Coronary artery (tissue), 2 donors: ENCODE data around the gene SPAAR.

Source experiments
- DNase-seq: peaks from one replicate; pipeline ENCODE4 v3.0.0-alpha.2; 2017; ENCODE audit warnings: low spot score
- H3K27ac ChIP-seq, 2 donors: fragments of 200-600 bp; sonication (generic); one replicate each; pipeline ENCODE4 v1.5.1; 2016 to 2019
- H3K4me3 ChIP-seq: fragments of 200-600 bp; sonication (generic); 2 replicates; pipeline ENCODE4 v1.5.1; 2016; ENCODE audit warnings: mild to moderate bottlenecking, moderate library complexity
- TF ChIP-seq, protein P1 (sequence below): fragments of 200-600 bp; sonication (generic); IDR thresholded peaks from one replicate; pipeline ENCODE4 v1.5.1; 2019; ENCODE audit warnings: antibody characterized with exemption

The SPAAR gene

GRCh38 chr9:35904338-35904737, 5.0 kb upstream of the SPAAR start:
- peak; percentile 72 for DNase-seq
- Histone ChIP-seq H3K4me3 (no peak overlapping the region), H3K27ac (peak overlapping the region; percentile 95 to 99)
- TF ChIP-seq, protein P1, sequence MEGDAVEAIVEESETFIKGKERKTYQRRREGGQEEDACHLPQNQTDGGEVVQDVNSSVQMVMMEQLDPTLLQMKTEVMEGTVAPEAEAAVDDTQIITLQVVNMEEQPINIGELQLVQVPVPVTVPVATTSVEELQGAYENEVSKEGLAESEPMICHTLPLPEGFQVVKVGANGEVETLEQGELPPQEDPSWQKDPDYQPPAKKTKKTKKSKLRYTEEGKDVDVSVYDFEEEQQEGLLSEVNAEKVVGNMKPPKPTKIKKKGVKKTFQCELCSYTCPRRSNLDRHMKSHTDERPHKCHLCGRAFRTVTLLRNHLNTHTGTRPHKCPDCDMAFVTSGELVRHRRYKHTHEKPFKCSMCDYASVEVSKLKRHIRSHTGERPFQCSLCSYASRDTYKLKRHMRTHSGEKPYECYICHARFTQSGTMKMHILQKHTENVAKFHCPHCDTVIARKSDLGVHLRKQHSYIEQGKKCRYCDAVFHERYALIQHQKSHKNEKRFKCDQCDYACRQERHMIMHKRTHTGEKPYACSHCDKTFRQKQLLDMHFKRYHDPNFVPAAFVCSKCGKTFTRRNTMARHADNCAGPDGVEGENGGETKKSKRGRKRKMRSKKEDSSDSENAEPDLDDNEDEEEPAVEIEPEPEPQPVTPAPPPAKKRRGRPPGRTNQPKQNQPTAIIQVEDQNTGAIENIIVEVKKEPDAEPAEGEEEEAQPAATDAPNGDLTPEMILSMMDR = no peak

- TF ChIP-seq, protein P1 = no peak
- peak; percentile 75 for DNase-seq
- peak overlapping the region; percentile 95 to 99 for H3K27ac ChIP-seq
- H3K4me3 ChIP-seq = peak overlapping the region; percentile 73
These were observed 4.1 kb upstream of the SPAAR start for GRCh38 chr9:35905051-35905781.

- DNase-seq = peak; percentile 94
- TF ChIP-seq, protein P1 = no peak
- Histone ChIP-seq H3K4me3 (peak within 1 kb of the TSS; percentile 73), H3K27ac (peak within 1 kb of the TSS; percentile 95 to 99)
These were observed 3.2 kb upstream of the SPAAR start, which contains the start of gene HRCT1 for GRCh38 chr9:35905912-35906679. HRCT1 (plus strand) TSS chr9:35906202; CDS start chr9:35906288, 86 bp downstream.

GRCh38 chr9:35906923-35907699, 2.2 kb upstream of the SPAAR start:
- Histone ChIP-seq H3K4me3 (peak overlapping the region; percentile 73), H3K27ac (peak overlapping the region; percentile 95 to 99)
- TF ChIP-seq, protein P1 = no peak
- peak; percentile 87 for DNase-seq

DNA sequence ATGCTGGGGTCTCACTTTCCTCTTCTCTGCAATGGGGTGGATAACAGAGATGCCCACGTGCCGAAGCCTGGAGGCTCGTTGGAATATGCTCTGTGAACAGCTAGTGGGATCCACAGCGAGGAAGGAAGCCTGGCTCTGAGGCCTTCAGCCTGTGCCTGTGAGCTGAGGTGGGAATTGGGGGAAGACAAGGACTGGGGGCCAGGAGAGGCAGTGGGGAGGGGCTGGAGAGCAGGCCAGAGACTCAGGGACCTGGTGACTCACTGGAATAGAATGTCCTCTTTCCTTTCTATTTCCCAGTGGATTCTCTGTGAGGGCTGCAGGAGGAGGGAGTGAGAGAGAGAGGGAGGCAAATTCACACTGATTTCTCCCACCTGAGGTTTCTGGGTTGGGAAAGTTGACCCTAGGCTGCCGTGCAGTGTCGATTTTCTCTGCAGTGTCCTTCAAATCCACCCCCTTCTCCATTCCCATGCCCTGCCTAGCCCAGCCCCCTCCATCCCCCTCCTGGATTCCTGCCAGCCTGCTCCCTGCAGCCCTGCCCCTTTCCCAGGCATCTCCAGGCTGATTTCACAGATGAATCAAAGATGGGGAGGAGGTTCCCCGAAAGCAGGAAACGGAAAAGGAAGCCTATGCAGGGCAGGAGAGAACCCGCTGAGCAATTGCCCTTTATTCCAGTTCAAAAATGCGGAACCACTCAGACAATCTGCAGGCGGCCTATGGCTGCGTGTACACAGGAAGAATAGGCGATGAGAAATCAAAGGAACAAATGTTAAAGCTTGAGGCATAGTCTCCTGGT, 1.4 kb upstream of the SPAAR start:
- Histone ChIP-seq H3K27ac (peak overlapping the region; percentile 95 to 99), H3K4me3 (peak overlapping the region; percentile 73)
- peak; percentile 90 for DNase-seq
- TF ChIP-seq, protein P1 = no peak

DNA sequence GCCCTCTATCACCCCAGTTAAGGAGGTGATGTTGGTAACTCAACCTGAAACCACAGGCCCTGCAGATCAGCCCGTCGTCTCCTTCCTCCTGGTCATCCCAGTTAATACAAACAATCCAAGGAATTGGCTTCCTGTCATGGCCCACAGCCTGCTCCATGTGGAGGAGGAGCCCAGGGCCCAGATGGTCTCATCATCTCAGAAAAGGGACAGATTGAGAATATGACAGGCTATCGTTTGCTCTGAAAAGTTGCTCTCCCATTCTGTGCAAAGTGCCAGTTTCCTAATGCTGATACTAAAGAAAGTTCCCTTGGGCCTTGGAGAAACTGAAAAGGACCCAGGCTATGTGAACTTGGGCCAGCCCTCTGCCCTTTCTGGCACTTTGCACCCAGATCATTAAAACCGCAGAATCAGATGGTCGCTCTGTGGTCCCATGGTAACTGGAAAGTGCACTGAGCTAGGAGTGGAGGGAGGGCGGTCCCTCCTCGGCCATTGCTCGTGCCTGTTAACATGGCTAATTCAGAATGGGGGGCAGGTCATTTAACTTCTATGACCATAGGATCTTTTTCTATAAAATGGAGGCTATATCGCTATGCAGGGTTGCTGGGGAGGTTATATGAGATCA, 675 bp upstream of the SPAAR start:
- peak; percentile 73 for DNase-seq
- TF ChIP-seq, protein P1 = no peak
- peak overlapping the region; percentile 95 to 99 for H3K27ac ChIP-seq
- H3K4me3 ChIP-seq = peak overlapping the region; percentile 73
